ENCODE results near the gene CPZ. TPM values are rescaled to one million over a fixed set of nuclear protein-coding genes. Genes with fewer than 3 reads are reported as not detected.

The CPZ gene
- total and polyA plus RNA-seq, 8 donors, result 0.09 to 0.86 (median 0.23) TPM

DNA sequence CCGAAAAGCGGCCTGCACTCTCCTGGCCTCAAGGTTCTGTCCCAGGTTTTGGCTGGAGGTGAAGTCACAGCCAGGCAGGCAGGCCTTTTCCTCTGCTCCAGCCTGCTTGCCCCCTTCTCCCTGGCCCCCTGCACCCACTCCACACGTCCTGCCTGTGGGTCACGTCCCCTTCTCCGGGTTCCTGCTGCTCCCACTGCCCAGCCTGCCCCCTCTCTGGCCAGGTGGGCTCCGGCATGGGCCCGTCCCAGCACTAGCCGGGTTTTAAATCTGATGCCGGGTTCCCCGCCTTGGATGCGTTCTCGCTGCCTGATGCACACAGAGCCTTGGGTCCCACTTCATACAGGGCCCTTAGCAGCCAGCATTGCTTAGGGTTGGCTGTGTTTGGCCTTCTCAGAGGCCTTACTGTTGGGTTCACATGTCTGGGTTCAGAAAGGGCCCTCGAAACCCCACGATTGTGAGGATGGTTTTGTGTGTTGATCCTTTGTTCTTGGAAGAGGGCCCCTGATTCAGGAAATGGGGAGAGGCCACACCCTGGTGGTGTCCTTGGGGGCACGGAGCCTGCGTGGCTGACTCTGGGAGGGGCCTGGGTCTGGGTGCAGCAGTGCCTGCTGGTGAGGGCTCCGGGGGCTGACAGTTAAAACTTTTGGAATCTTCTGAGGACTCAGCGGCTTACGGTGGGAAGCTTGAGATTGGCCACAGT, 6.0 kb downstream of the CPZ start:
- DNase-seq, result peak in 1 of 6 donors; percentile 39
- no peaks in the 10 kb centered on the region for H3K36me3 ChIP-seq
- TF ChIP-seq, protein P1, sequence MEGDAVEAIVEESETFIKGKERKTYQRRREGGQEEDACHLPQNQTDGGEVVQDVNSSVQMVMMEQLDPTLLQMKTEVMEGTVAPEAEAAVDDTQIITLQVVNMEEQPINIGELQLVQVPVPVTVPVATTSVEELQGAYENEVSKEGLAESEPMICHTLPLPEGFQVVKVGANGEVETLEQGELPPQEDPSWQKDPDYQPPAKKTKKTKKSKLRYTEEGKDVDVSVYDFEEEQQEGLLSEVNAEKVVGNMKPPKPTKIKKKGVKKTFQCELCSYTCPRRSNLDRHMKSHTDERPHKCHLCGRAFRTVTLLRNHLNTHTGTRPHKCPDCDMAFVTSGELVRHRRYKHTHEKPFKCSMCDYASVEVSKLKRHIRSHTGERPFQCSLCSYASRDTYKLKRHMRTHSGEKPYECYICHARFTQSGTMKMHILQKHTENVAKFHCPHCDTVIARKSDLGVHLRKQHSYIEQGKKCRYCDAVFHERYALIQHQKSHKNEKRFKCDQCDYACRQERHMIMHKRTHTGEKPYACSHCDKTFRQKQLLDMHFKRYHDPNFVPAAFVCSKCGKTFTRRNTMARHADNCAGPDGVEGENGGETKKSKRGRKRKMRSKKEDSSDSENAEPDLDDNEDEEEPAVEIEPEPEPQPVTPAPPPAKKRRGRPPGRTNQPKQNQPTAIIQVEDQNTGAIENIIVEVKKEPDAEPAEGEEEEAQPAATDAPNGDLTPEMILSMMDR (IDR thresholded peaks at IDR 0.05), result no peak
- whole genome bisulfite sequencing, 2 donors, result 66 to 75% methylated on average over 19 of the region's 19 CpGs
- H3K9me3 ChIP-seq, result no peaks in the 10 kb centered on the region
- no peak for ATAC-seq
- intact Hi-C loops (cut with DNase I), result loop anchor here in 2 of 3 donors (5.0 to 10.0 kb wide), 2 partner anchors 124 to 131 kb away; no protein-coding TSS in a partner anchor
- no peak overlapping the region for H3K4me3 ChIP-seq
- no peak for FAIRE-seq
- H3K27ac ChIP-seq, result no peak overlapping the region
- peaks cover 0 to 4% (median 0%) of the 10 kb centered on the region in 4 donors for H3K27me3 ChIP-seq
- H3K4me1 ChIP-seq, result no peaks in the 10 kb centered on the region

DNA sequence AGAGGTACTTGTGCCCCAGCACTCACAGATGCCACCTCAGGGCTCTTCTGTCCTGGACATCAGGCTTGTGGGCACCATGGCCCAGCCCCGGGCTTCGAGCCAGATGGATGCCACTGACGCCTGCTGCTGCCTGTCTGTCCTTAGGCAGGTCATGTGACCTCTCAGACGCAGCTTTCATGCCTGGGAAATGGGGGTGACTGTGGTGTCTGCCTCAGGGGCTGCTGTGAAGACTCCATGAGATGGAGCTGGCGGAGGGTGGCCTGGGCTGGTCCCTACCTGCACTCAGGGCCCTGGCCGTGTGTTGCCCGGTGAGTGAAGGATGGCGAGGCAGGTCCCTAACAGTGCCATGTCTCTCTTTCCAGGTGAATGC, 6.5 kb downstream of the CPZ start:
- Histone ChIP-seq H3K9me3 (no peaks in the 10 kb centered on the region), H3K36me3 (no peaks in the 10 kb centered on the region), H3K4me1 (no peaks in the 10 kb centered on the region), H3K27me3 (peaks cover 0 to 2% (median 0%) of the 10 kb centered on the region in 4 donors), H3K4me3 (no peak overlapping the region), H3K27ac (no peak overlapping the region)
- FAIRE-seq (no peak), DNase-seq (peak in 1 of 6 donors; percentile 52), ATAC-seq (no peak)
- intact Hi-C loops (cut with DNase I), result loop anchor here in 2 of 3 donors (5.0 to 10.0 kb wide), 2 partner anchors 124 to 132 kb away; no protein-coding TSS in a partner anchor
- TF ChIP-seq, protein P1 (IDR thresholded peaks at IDR 0.05), result no peak
- WGBS, 2 donors, result 62 to 75% methylated on average over 8 of the region's 8 CpGs

DNA sequence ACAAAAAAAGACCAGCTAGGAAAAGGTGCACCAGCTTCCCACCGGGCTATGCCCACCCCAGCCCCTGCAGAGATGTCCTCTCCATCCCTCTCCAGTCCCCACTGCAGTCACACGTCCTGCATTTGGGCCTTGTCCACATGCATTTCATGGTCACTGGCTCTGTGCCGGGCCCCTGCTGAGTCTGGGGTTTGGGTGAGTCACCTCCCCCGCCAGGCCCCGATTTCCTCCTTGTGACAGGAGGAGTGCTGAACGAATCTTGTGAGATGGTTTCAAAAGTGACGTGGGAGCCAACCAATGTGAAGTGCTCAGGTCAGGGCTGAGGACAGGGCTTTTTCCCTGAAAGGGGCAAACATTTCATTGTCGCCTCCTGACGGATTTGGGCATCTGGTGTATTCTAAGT, 7.1 kb downstream of the CPZ start:
- no peak for ATAC-seq
- DNase-seq, result peak in 1 of 6 donors; percentile 18
- TF ChIP-seq, protein P1 (IDR thresholded peaks at IDR 0.05), result no peak
- no peak for FAIRE-seq
- H3K36me3 ChIP-seq, result no peaks in the 10 kb centered on the region
- H3K4me3 ChIP-seq, result no peak overlapping the region
- intact Hi-C loops (cut with DNase I), result loop anchor here in 2 of 3 donors (5.0 to 10.0 kb wide), 3 partner anchors 125 to 315 kb away; no protein-coding TSS in a partner anchor
- no peaks in the 10 kb centered on the region for H3K27me3 ChIP-seq
- H3K4me1 ChIP-seq, result no peaks in the 10 kb centered on the region
- 52 to 59% methylated on average over 9 of the region's 9 CpGs for WGBS, 2 donors
- no peaks in the 10 kb centered on the region for H3K9me3 ChIP-seq
- H3K27ac ChIP-seq, result no peak overlapping the region

DNA sequence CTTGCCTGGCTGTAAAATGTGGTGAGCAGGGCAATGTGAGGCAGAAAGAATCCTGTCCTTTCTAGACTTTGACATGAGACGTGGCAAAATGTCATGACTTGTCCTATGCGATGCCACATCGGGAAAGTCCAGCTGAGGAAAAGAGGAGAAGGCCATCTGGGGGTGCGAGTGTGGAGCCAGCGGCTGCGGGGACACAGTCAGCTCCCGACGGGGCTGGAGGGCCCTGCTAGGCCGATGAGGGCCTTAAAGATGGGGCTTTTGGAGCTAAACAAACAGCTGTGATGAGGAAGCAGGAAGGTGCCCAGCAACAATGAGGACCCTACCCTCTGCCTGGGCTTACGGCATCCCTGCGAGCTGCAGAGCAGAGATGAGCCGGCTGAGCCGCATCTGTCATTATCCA, 7.7 kb downstream of the CPZ start:
- no peaks in the 10 kb centered on the region for H3K27me3 ChIP-seq
- DNase-seq (peak in 1 of 6 donors; percentile 26), FAIRE-seq (no peak), ATAC-seq (no peak)
- 68 to 79% methylated on average over 13 of the region's 13 CpGs for WGBS, 2 donors
- no peak overlapping the region for H3K27ac ChIP-seq
- H3K4me3 ChIP-seq, result no peak overlapping the region
- no peaks in the 10 kb centered on the region for H3K4me1 ChIP-seq
- no peaks in the 10 kb centered on the region for H3K9me3 ChIP-seq
- intact Hi-C loops (cut with DNase I), result loop anchor here in 2 of 3 donors (10.0 kb wide), 1 partner anchor 315 kb away; no protein-coding TSS in a partner anchor
- TF ChIP-seq, protein P1 (IDR thresholded peaks at IDR 0.05), result no peak
- no peaks in the 10 kb centered on the region for H3K36me3 ChIP-seq

DNA sequence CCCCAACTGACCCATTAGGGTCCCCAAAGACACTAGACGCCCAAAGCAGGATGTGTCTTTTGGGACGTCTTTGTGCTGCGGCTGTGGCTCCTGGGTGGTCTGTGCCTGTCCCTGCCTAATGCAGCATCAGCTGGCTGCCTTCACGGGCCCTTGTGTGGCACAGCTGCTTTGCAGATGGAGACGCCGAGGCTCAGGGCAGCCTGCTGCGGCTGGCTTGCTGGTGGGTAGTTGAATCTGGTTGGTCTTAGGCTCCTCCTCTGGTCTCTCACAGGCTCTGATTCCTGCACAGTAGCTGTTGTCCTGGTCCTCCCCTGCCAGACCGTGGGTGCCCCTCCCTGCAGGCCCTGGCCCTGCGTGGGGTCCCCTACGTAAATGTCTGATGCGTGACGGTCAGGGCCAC, 8.1 kb downstream of the CPZ start:
- Histone ChIP-seq H3K36me3 (no peaks in the 10 kb centered on the region), H3K27ac (no peak overlapping the region), H3K9me3 (no peaks in the 10 kb centered on the region), H3K4me1 (no peaks in the 10 kb centered on the region), H3K27me3 (no peaks in the 10 kb centered on the region), H3K4me3 (no peak overlapping the region)
- intact Hi-C loops (cut with DNase I), result loop anchor here in 2 of 3 donors (10.0 kb wide), 1 partner anchor 314 kb away; no protein-coding TSS in a partner anchor
- ATAC-seq (no peak), DNase-seq (no peak), FAIRE-seq (no peak)
- 52 to 63% methylated on average over 12 of the region's 12 CpGs for WGBS, 2 donors
- TF ChIP-seq, protein P1 (IDR thresholded peaks at IDR 0.05), result no peak

Measured in pancreas (tissue), 10 donors.